Left renal pelvis (tissue), 4 donors: Measurements from ENCODE around the gene PTGDS. TPM values are rescaled to one million over a fixed set of nuclear protein-coding genes. Genes with fewer than 3 reads are reported as not detected.
"Not testable (repeated sequence)": the region's sequence is repeated elsewhere in the genome, so short reads cannot be mapped to it uniquely, and the experiment has no call there.

ENCODE experiments used
- DNase-seq, 4 donors: peaks; one replicate each; pipeline ENCODE4 v3.0.0-alpha.2; 2013; ENCODE audit warnings: low read depth in 4 of 4, low spot score in 3 of 4
- polyA plus RNA-seq, 4 donors: library from polyadenylated mRNA; unstranded; fragments of 120-200 nt; gene quantifications; one replicate each; pipeline ENCODE4 v1.2.1, GENCODE V29; 2013; ENCODE audit not compliant: insufficient read length in 4 of 4

The PTGDS gene
- polyA plus RNA-seq, 4 donors = 3.8 to 66.7 (median 27.7) TPM

- no peak for DNase-seq
These were observed 8.5 kb downstream of the PTGDS start for GRCh38 chr9:136985853-136986252.

- no peak for DNase-seq
These were observed 11.6 kb downstream of the PTGDS start for GRCh38 chr9:136988872-136989271.

GRCh38 chr9:136990242-136990911, 13.1 kb downstream of the PTGDS start:
- no peak for DNase-seq

GRCh38 chr9:136991993-136992818, 14.9 kb downstream of the PTGDS start, which contains the start of gene PAXX:
Gene PAXX, plus strand, starts transcription at chr9:136992422. Its CDS starts 22 bp downstream, at chr9:136992444.
- peak; percentile 52 to 77 (median 71) for DNase-seq

- no peak for DNase-seq
These were observed 15.6 kb downstream of the PTGDS start for GRCh38 chr9:136992819-136993369.

GRCh38 chr9:136994180-136994887, 17.0 kb downstream of the PTGDS start:
- no peak for DNase-seq

- DNase-seq = no peak
These were observed 17.6 kb downstream of the PTGDS start for GRCh38 chr9:136994888-136995230.

- no peak for DNase-seq
These were observed 18.1 kb downstream of the PTGDS start for GRCh38 chr9:136995362-136995761.

- no peak for DNase-seq
These were observed 18.5 kb downstream of the PTGDS start for GRCh38 chr9:136995772-136996311.

- DNase-seq = no peak
These were observed 19.3 kb downstream of the PTGDS start, which contains the start of gene CLIC3 for GRCh38 chr9:136996361-136997292. Gene CLIC3, minus strand, starts transcription at chr9:136996568. Its CDS starts 25 bp downstream, at chr9:136996543.

- DNase-seq = no peak
These were observed 20.1 kb downstream of the PTGDS start for GRCh38 chr9:136997371-136997770.

GRCh38 chr9:136997830-136998234, 20.5 kb downstream of the PTGDS start:
- DNase-seq = no peak

GRCh38 chr9:137000177-137000930, 23.1 kb downstream of the PTGDS start:
- DNase-seq = no peak

- DNase-seq = no peak
These were observed 24.7 kb downstream of the PTGDS start for GRCh38 chr9:137001857-137002645.

- DNase-seq = no peak
These were observed 25.3 kb downstream of the PTGDS start for GRCh38 chr9:137002646-137003041.

- DNase-seq = not testable (repeated sequence)
These were observed 27.0 kb downstream of the PTGDS start for GRCh38 chr9:137004285-137004684.

- DNase-seq = no peak
These were observed 29.1 kb downstream of the PTGDS start for GRCh38 chr9:137006116-137007003.
